Tibial nerve (tissue), 4 donors: ENCODE results near the gene FGD2. TPM values are rescaled to one million over a fixed set of nuclear protein-coding genes. Genes with fewer than 3 reads are reported as not detected.

Source experiments
- DNase-seq, 2 donors: peaks; one replicate each; pipeline ENCODE4 v3.0.0-alpha.2; 2019; ENCODE audit warnings: low spot score in 2 of 2
- H3K27ac ChIP-seq, 4 donors: fragments of 200-600 bp; sonication (generic) in 3 of 4; one replicate each; pipeline ENCODE4 v1.5.1; 2017 to 2019; ENCODE audit warnings: mild to moderate bottlenecking in 1 of 4
- H3K27me3 ChIP-seq, 2 donors: fragments of 200-600 bp; sonication (generic) in 1 of 2; one replicate each; pipeline versions ENCODE4 v1.5.1 to v1.6.0; 2017 to 2019
- H3K36me3 ChIP-seq, 3 donors: fragments of 200-600 bp; sonication (generic); one replicate each; pipeline ENCODE4 v1.5.1; 2018 to 2019
- H3K4me1 ChIP-seq, 4 donors: fragments of 200-600 bp; sonication (generic) in 3 of 4; one replicate each; pipeline ENCODE4 v1.5.1; 2017 to 2019
- H3K4me3 ChIP-seq, 4 donors: fragments of 200-600 bp; sonication (generic) in 3 of 4; one replicate each; pipeline ENCODE4 v1.5.1; 2017 to 2019; ENCODE audit warnings: mild to moderate bottlenecking in 1 of 4, moderate library complexity in 1 of 4
- H3K9me3 ChIP-seq, 4 donors: fragments of 200-600 bp; sonication (generic) in 3 of 4; one replicate each; pipeline ENCODE4 v1.5.1; 2017 to 2019
- CTCF ChIP-seq, 5 experiments: fragments of 200-600 bp in 3 of 5; fragments of 450-650 bp in 2 of 5; sonication (generic) in 3 of 5; IDR thresholded peaks; one replicate each; pipeline ENCODE4 v1.5.1; 2016 to 2019; ENCODE audit warnings: antibody characterized with exemption in 5 of 5, mild to moderate bottlenecking in 3 of 5, moderate library complexity in 2 of 5
- EP300 ChIP-seq, 2 donors: sonication (generic); formaldehyde crosslinking; IDR thresholded peaks; one replicate each; pipeline ENCODE4 v1.6.1; 2017; ENCODE audit warnings: antibody characterized with exemption in 2 of 2, mild to moderate bottlenecking in 1 of 2
- POLR2A ChIP-seq, 2 donors: fragments of 450-650 bp; IDR thresholded peaks; one replicate each; pipeline ENCODE4 v1.6.1; 2017; ENCODE audit warnings: antibody characterized with exemption in 2 of 2, mild to moderate bottlenecking in 2 of 2, moderate library complexity in 2 of 2
- WGBS, 2 donors: methylation state at CpG; one replicate each; pipeline ENCODE4 v1.1.5; 2018; 5-methylcytosine and 5-hydroxymethylcytosine counted together
- total RNA-seq, 4 donors: library from RNA; depleted of rRNA; stranded (reverse); fragments of >200 nt; gene quantifications; one replicate each; pipeline ENCODE4 v1.1.0, GENCODE V29; 2016

Gene FGD2
- total RNA-seq, 4 donors from 2014 or later, result 40.9 to 182 (median 48.5) TPM

GRCh38 chr6:36980129-36980528, 25.3 kb upstream of the FGD2 start:
- Histone ChIP-seq H3K9me3 (no peaks in the 10 kb centered on the region), H3K36me3 (peaks cover 8 to 47% (median 19%) of the 10 kb centered on the region in 3 donors), H3K27ac (no peak overlapping the region), H3K4me1 (peaks cover 0 to 84% (median 24%) of the 10 kb centered on the region in 4 donors), H3K4me3 (no peak overlapping the region), H3K27me3 (no peaks in the 10 kb centered on the region)
- TF ChIP-seq CTCF (IDR thresholded peaks at IDR 0.05) (no peak), POLR2A (IDR thresholded peaks at IDR 0.05) (no peak), EP300 (IDR thresholded peaks at IDR 0.05) (no peak)
- no peak for DNase-seq
- WGBS, 2 donors, result 58 to 80% methylated on average over 6 of the region's 6 CpGs

GRCh38 chr6:36980876-36981619, 24.4 kb upstream of the FGD2 start:
- Histone ChIP-seq H3K27ac (peak overlapping the region in 2 of 4 donors; percentile 48 to 53), H3K9me3 (no peaks in the 10 kb centered on the region), H3K4me1 (peaks cover 0 to 78% (median 24%) of the 10 kb centered on the region in 4 donors), H3K4me3 (no peak overlapping the region), H3K27me3 (no peaks in the 10 kb centered on the region), H3K36me3 (peaks cover 3 to 38% (median 12%) of the 10 kb centered on the region in 3 donors)
- TF ChIP-seq POLR2A (IDR thresholded peaks at IDR 0.05) (no peak), CTCF (IDR thresholded peaks at IDR 0.05) (no peak), EP300 (IDR thresholded peaks at IDR 0.05) (no peak)
- DNase-seq, result no peak
- WGBS, 2 donors, result 72% methylated on average over 14 of the region's 14 CpGs

GRCh38 chr6:36983538-36983937, 21.9 kb upstream of the FGD2 start:
- Histone ChIP-seq H3K4me3 (no peak overlapping the region), H3K36me3 (peaks cover 0 to 13% (median 0%) of the 10 kb centered on the region in 3 donors), H3K27ac (peak overlapping the region in 1 of 4 donors; percentile 98), H3K4me1 (peaks cover 0 to 76% (median 33%) of the 10 kb centered on the region in 4 donors), H3K9me3 (no peaks in the 10 kb centered on the region), H3K27me3 (no peaks in the 10 kb centered on the region)
- DNase-seq, result no peak
- TF ChIP-seq POLR2A (IDR thresholded peaks at IDR 0.05) (no peak), EP300 (IDR thresholded peaks at IDR 0.05) (no peak), CTCF (IDR thresholded peaks at IDR 0.05) (no peak)
- whole genome bisulfite sequencing, 2 donors, result 86 to 87% methylated on average over 3 of the region's 3 CpGs

- TF ChIP-seq POLR2A (IDR thresholded peaks at IDR 0.05) (no peak), CTCF (IDR thresholded peaks at IDR 0.05) (no peak), EP300 (IDR thresholded peaks at IDR 0.05) (no peak)
- peaks cover 0 to 65% (median 28%) of the 10 kb centered on the region in 4 donors for H3K4me1 ChIP-seq
- H3K4me3 ChIP-seq, result peak overlapping the region; percentile 90 to 100 (median 93)
- WGBS, 2 donors, result 5 to 8% methylated on average over 19 of the region's 19 CpGs
- no peaks in the 10 kb centered on the region for H3K9me3 ChIP-seq
- no peaks in the 10 kb centered on the region for H3K27me3 ChIP-seq
- H3K27ac ChIP-seq, result peak overlapping the region; percentile 91 to 98 (median 98)
- H3K36me3 ChIP-seq, result peaks cover 0 to 13% (median 0%) of the 10 kb centered on the region in 3 donors
- peak in 1 of 2 donors; percentile 48 for DNase-seq
Observed at GRCh38 chr6:36984581-36985416, 20.7 kb upstream of the FGD2 start.
